Measurements from ENCODE around the gene IDH3G.

The IDH3G gene

GRCh38 chrX:153773218-153773611 lies 21.0 kb downstream of the IDH3G start:
- DNase-seq = no peak

GRCh38 chrX:153772316-153773217 lies 21.6 kb downstream of the IDH3G start:
- no peak for DNase-seq

GRCh38 chrX:153771415-153772315 lies 22.5 kb downstream of the IDH3G start:
- no peak for DNase-seq

GRCh38 chrX:153770601-153771414 lies 23.4 kb downstream of the IDH3G start:
- no peak for DNase-seq

- DNase-seq = peak in 1 of 14 donors; percentile 28
These were observed 24.1 kb downstream of the IDH3G start for GRCh38 chrX:153769865-153770600.

GRCh38 chrX:153769158-153769864 lies 24.9 kb downstream of the IDH3G start:
- no peak for DNase-seq

GRCh38 chrX:153768311-153769157 lies 25.6 kb downstream of the IDH3G start:
- DNase-seq = no peak

GRCh38 chrX:153767674-153768055 lies 26.5 kb downstream of the IDH3G start:
- no peak for DNase-seq

- DNase-seq = peak in 1 of 14 donors; percentile 30
These were observed 27.1 kb downstream of the IDH3G start for GRCh38 chrX:153766871-153767673.

GRCh38 chrX:153766098-153766817 lies 27.9 kb downstream of the IDH3G start:
- peak in 7 of 14 donors; percentile 22 to 67 (median 49) for DNase-seq

GRCh38 chrX:153765138-153766079 lies 28.8 kb downstream of the IDH3G start:
- DNase-seq = peak in 13 of 14 donors; percentile 39 to 92 (median 85)

- peak in 1 of 14 donors; percentile 63 for DNase-seq
These were observed 29.4 kb downstream of the IDH3G start for GRCh38 chrX:153764786-153765137.

- DNase-seq = peak in 13 of 14 donors; percentile 48 to 87 (median 81)
These were observed 30.0 kb downstream of the IDH3G start, which contains the start of gene PLXNB3 for GRCh38 chrX:153763989-153764755. Gene PLXNB3, plus strand, starts transcription at chrX:153764249. Its CDS starts 1,287 bp downstream, at chrX:153765536.

GRCh38 chrX:153763298-153763932 lies 30.8 kb downstream of the IDH3G start:
- no peak for DNase-seq

- DNase-seq = no peak
These were observed 31.5 kb downstream of the IDH3G start for GRCh38 chrX:153762626-153763173.

All from C1 segment of cervical spinal cord (tissue), 14 donors.